IPS DF 19.7 (cell line): ENCODE data around the gene GSPT1.
A peak's percentile ranks its signal among the peaks of the same experiment; 100 is the strongest.

Source experiments
- DNase-seq: peaks from one replicate; pipeline ENCODE4 v3.0.0-alpha.2; 2013; ENCODE audit warnings: low read depth, low spot score

GSPT1 gene

GRCh38 chr16:11913425-11914079, 2.2 kb downstream of the GSPT1 start:
- DNase-seq, result no peak

GRCh38 chr16:11909653-11910545, 5.9 kb downstream of the GSPT1 start:
- no peak for DNase-seq

- DNase-seq, result no peak
These were observed 8.4 kb downstream of the GSPT1 start for GRCh38 chr16:11907160-11907970.

GRCh38 chr16:11903906-11904305, 11.8 kb downstream of the GSPT1 start:
- no peak for DNase-seq

GRCh38 chr16:11901091-11901490, 14.7 kb downstream of the GSPT1 start:
- DNase-seq, result no peak

GRCh38 chr16:11896486-11897176, 19.1 kb downstream of the GSPT1 start:
- DNase-seq, result no peak

- DNase-seq, result no peak
These were observed 22.2 kb downstream of the GSPT1 start for GRCh38 chr16:11893571-11893970.

GRCh38 chr16:11892761-11893160, 23.0 kb downstream of the GSPT1 start:
- DNase-seq, result no peak

GRCh38 chr16:11890231-11890965, 25.4 kb downstream of the GSPT1 start:
- DNase-seq, result no peak

- DNase-seq, result no peak
These were observed 28.9 kb downstream of the GSPT1 start for GRCh38 chr16:11886881-11887280.

GRCh38 chr16:11884035-11884434, 31.7 kb downstream of the GSPT1 start:
- no peak for DNase-seq

- DNase-seq, result no peak
These were observed 35.7 kb downstream of the GSPT1 start for GRCh38 chr16:11880007-11880406.

- no peak for DNase-seq
These were observed 38.4 kb downstream of the GSPT1 start for GRCh38 chr16:11877374-11877773.

- no peak for DNase-seq
These were observed 39.5 kb downstream of the GSPT1 start for GRCh38 chr16:11876306-11876705.

- DNase-seq, result no peak
These were observed 40.0 kb downstream of the GSPT1 start for GRCh38 chr16:11875721-11876120.

GRCh38 chr16:11871193-11871592, 44.6 kb downstream of the GSPT1 start:
- peak; percentile 30 for DNase-seq

- no peak for DNase-seq
These were observed 45.4 kb downstream of the GSPT1 start for GRCh38 chr16:11870399-11870798.

- no peak for DNase-seq
These were observed 46.2 kb downstream of the GSPT1 start for GRCh38 chr16:11869353-11870228.

- DNase-seq, result no peak
These were observed 47.3 kb downstream of the GSPT1 start for GRCh38 chr16:11868412-11868980.

GRCh38 chr16:11862489-11862888, 53.3 kb downstream of the GSPT1 start:
- no peak for DNase-seq
